NB4 (cell line): ENCODE data around the gene AUTS2.

Experiments used
- DNase-seq: peaks from one replicate; pipeline ENCODE4 v3.0.0; 2010; ENCODE audit warnings: low read depth
- H3K4me3 ChIP-seq: one replicate; pipeline ENCODE4 v1.5.1; 2011; ENCODE audit warnings: mild to moderate bottlenecking, low read depth, low read length, moderate library complexity
- CTCF ChIP-seq: IDR thresholded peaks from one replicate; pipeline ENCODE4 v1.5.1; 2012; ENCODE audit warnings: low read depth, low read length
- MAX ChIP-seq: IDR thresholded peaks from 2 replicates; pipeline ENCODE4 v1.6.1; 2011; ENCODE audit warnings: low read depth, low read length
- MYC ChIP-seq: IDR thresholded peaks from 2 replicates; pipeline ENCODE4 v1.6.1; 2011; ENCODE audit warnings: low read depth, low read length
- POLR2A ChIP-seq: IDR thresholded peaks from 2 replicates; pipeline ENCODE4 v1.6.1; 2011; ENCODE audit warnings: mild to moderate bottlenecking; ENCODE audit not compliant: insufficient read length; ENCODE audit errors: extremely low read depth

The AUTS2 gene

GRCh38 chr7:69719717-69720116, 121.4 kb downstream of the AUTS2 start:
- no peak overlapping the region for H3K4me3 ChIP-seq
- TF ChIP-seq POLR2A (no peak), CTCF (no peak), MYC (no peak), MAX (no peak)
- no peak for DNase-seq

GRCh38 chr7:69722843-69723242, 124.6 kb downstream of the AUTS2 start:
- no peak for DNase-seq
- no peak overlapping the region for H3K4me3 ChIP-seq
- TF ChIP-seq MYC (no peak), POLR2A (no peak), MAX (no peak), CTCF (no peak)

GRCh38 chr7:69723663-69724062, 125.4 kb downstream of the AUTS2 start:
- DNase-seq: no peak
- no peak for TF ChIP-seq POLR2A
- no peak overlapping the region for H3K4me3 ChIP-seq

- TF ChIP-seq MYC (no peak), CTCF (no peak), MAX (no peak), POLR2A (no peak)
- no peak overlapping the region for H3K4me3 ChIP-seq
- no peak for DNase-seq
These were observed 130.0 kb downstream of the AUTS2 start for GRCh38 chr7:69728304-69728703.

GRCh38 chr7:69732203-69732602, 133.9 kb downstream of the AUTS2 start:
- no peak for TF ChIP-seq CTCF
- no peak overlapping the region for H3K4me3 ChIP-seq
- peak; percentile 42 for DNase-seq

GRCh38 chr7:69735582-69735981, 137.3 kb downstream of the AUTS2 start:
- no peak for TF ChIP-seq POLR2A
- no peak for TF ChIP-seq MYC
- TF ChIP-seq CTCF: no peak
- no peak for TF ChIP-seq MAX
- no peak overlapping the region for H3K4me3 ChIP-seq
- no peak for DNase-seq
